ENCODE measurements around the gene TTLL11.

DNA sequence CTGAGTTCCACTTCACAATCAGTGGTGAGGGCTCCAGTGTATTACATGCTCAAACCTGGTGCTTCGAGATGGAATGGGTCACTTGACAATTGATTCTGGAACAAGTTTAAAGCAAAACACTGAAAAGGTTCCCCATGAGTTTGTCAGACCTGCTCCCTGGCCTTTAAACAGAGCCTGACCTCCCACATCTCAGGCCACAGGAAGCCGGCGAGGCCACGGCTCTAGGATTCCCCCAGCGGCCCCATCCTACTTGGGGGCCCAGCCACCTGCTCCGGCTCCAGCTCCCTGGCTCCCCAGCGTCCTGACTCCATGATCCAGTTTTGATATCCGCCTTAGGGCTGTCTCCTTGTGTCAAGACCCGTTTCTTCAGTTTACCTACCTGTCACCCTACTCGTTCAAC, 62.0 kb downstream of the TTLL11 start:
- TF ChIP-seq EZH2phosphoT487 (IDR thresholded peaks at IDR 0.05; ENCODE audit: borderline replicate concordance, low read depth, low read length) (no peak), CTCF (conservative IDR thresholded peaks at IDR 0.05; ENCODE audit: low read length) (no peak)
